WERI-Rb-1 (cell line): ENCODE results near the gene CCNQ.

Experiments
- DNase-seq: peaks from one replicate; pipeline ENCODE4 v3.0.0-alpha.2; 2020
- H3K27ac ChIP-seq: fragments of 250-450 bp; sonication (Bioruptor Pico); 2 replicates; pipeline ENCODE4 v1.5.1; 2020; ENCODE audit warnings: mild to moderate bottlenecking, moderate library complexity
- H3K27me3 ChIP-seq: fragments of 250-450 bp; sonication (Bioruptor Pico); 2 replicates; pipeline ENCODE4 v1.5.1; 2021; ENCODE audit warnings: mild to moderate bottlenecking, low read depth, moderate library complexity; ENCODE audit not compliant: insufficient read depth, severe bottlenecking
- H3K36me3 ChIP-seq: fragments of 250-450 bp; sonication (Bioruptor Pico); 2 replicates; pipeline ENCODE4 v1.5.1; 2020; ENCODE audit warnings: mild to moderate bottlenecking, moderate library complexity
- H3K4me3 ChIP-seq: 2 replicates; pipeline ENCODE4 v1.5.1; 2011; ENCODE audit warnings: low read depth, mild to moderate bottlenecking, control low read depth, low read length
- H3K9me3 ChIP-seq: fragments of 250-450 bp; sonication (Bioruptor Pico); 2 replicates; pipeline ENCODE4 v1.5.1; 2021; ENCODE audit warnings: mild to moderate bottlenecking, moderate library complexity; ENCODE audit not compliant: severe bottlenecking
- TF ChIP-seq, protein P1 (sequence below): IDR thresholded peaks from 2 replicates; pipeline ENCODE4 v1.5.1; 2011; ENCODE audit warnings: low read depth, mild to moderate bottlenecking, control low read depth, inconsistent platforms, low read length

CCNQ gene

GRCh38 chrX:153546386-153546785 is 52.6 kb downstream of the CCNQ start:
- TF ChIP-seq, protein P1, sequence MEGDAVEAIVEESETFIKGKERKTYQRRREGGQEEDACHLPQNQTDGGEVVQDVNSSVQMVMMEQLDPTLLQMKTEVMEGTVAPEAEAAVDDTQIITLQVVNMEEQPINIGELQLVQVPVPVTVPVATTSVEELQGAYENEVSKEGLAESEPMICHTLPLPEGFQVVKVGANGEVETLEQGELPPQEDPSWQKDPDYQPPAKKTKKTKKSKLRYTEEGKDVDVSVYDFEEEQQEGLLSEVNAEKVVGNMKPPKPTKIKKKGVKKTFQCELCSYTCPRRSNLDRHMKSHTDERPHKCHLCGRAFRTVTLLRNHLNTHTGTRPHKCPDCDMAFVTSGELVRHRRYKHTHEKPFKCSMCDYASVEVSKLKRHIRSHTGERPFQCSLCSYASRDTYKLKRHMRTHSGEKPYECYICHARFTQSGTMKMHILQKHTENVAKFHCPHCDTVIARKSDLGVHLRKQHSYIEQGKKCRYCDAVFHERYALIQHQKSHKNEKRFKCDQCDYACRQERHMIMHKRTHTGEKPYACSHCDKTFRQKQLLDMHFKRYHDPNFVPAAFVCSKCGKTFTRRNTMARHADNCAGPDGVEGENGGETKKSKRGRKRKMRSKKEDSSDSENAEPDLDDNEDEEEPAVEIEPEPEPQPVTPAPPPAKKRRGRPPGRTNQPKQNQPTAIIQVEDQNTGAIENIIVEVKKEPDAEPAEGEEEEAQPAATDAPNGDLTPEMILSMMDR = no peak
- no peak overlapping the region for H3K4me3 ChIP-seq
- H3K36me3 ChIP-seq = peaks cover 44% of the 10 kb centered on the region
- no peaks in the 10 kb centered on the region for H3K9me3 ChIP-seq
- no peak overlapping the region for H3K27ac ChIP-seq
- DNase-seq = no peak
- peaks cover 44% of the 10 kb centered on the region for H3K27me3 ChIP-seq

DNA sequence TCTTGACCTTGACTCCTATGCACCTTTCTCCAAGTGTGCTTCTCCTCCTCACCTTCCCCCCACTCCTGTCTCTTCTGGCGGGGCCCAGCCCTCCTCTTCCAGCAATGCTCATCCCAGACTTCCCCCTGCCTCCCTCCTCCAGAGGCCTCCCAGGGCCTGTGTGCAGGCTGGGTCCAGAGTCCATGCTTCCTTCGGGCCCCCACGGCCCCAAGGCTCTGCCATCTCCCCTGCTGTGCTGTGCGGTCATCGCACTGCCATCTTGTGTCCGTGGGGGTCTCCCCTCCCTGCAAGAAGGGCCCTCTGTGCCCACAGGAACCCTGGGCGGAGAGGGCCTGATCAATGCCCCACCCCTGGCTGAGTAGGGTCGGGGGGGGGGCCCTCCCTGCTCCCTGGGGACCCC is 54.2 kb downstream of the CCNQ start:
- no peak overlapping the region for H3K27ac ChIP-seq
- peaks cover 46% of the 10 kb centered on the region for H3K27me3 ChIP-seq
- no peak for DNase-seq
- H3K9me3 ChIP-seq = no peaks in the 10 kb centered on the region
- no peak overlapping the region for H3K4me3 ChIP-seq
- TF ChIP-seq, protein P1 = no peak
- H3K36me3 ChIP-seq = peaks cover 29% of the 10 kb centered on the region

DNA sequence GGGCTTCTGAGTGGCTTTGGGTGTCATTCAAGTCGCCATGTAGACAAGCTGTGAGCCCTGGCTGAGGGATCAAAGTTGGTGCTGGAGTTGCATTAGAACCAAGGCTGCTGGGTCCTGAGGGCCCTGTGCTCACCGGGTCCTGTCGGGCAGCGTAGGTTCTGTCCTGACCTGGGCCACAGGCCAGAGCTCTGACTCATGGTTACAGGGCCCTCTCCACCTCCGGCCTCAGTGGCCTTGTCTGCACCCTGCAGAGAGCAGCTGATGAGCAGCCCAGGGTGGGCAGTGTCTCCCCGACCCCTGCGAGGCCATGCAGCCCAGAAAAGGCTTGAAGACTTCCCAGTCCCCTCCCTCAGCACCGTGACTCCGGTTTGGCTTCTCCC is 59.0 kb downstream of the CCNQ start:
- peaks cover 41% of the 10 kb centered on the region for H3K27me3 ChIP-seq
- H3K27ac ChIP-seq = no peak overlapping the region
- peaks cover 30% of the 10 kb centered on the region for H3K36me3 ChIP-seq
- no peaks in the 10 kb centered on the region for H3K9me3 ChIP-seq
- TF ChIP-seq, protein P1 = no peak
- no peak for DNase-seq
- no peak overlapping the region for H3K4me3 ChIP-seq

DNA sequence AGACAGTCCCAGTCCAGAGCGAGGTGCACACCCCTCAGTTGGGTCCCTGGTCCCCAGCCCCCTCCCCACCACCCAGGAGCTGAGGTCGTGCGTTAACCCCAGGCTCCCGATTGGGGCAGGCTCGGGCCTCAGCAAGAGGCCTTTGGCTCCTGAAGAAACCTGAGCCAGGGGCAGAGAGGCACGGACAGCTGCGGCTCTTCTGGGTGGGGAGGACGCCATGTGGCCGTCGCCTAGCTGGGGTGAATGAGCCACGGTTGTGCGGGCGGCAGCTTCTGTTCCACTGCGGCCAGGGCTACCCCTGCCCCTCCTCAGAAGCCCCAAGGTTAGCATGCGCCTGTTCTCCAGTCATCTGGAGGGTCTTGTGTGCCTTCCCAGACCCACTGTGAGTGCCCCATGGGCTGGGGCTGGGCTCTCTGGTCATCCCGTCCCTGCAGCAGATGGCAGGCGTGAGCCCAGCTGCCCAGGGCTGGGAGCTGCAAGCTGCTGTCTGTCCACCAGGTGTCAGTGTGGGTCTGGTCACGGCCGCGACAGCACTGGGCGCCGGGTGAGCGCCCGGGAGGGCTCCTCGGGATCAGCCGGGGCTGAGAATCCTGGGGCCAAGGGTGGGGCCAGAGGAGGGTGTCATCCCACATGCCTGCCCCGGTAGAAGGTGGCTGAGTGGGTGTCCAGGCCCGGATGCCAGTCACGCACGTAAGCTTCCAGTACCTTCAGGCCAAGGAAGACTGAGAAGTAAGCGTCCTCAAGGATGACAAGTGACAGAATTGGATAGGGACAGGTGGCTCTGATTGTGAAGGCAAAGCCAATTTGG is 59.6 kb downstream of the CCNQ start:
- H3K4me3 ChIP-seq = no peak overlapping the region
- peaks cover 39% of the 10 kb centered on the region for H3K27me3 ChIP-seq
- peak overlapping the region; percentile 76 for H3K27ac ChIP-seq
- peak; percentile 92 for DNase-seq
- H3K36me3 ChIP-seq = peaks cover 30% of the 10 kb centered on the region
- TF ChIP-seq, protein P1 = peak; percentile 99
- H3K9me3 ChIP-seq = no peaks in the 10 kb centered on the region

DNA sequence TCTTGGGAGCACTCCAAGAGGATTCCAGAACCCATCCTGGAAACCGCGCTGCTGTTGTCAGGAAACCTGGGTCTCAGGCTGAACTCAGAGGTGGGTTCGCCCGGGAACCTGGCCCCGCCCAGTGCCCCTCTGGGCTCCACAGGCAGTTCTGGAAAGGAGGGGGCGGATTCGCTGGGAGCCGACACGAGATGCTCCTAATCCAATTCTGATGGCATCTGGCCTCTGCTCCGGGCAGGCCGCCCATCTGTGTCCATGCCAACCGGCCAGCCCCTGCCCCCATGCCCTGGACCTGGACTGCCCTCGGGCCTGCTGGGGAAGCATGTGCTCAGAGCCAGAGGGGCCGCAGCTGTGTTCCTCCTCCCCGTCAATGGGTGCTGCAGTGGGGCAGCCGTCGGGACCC is 60.5 kb downstream of the CCNQ start:
- H3K27me3 ChIP-seq = peaks cover 37% of the 10 kb centered on the region
- TF ChIP-seq, protein P1 = no peak
- H3K4me3 ChIP-seq = no peak overlapping the region
- H3K9me3 ChIP-seq = no peaks in the 10 kb centered on the region
- peaks cover 28% of the 10 kb centered on the region for H3K36me3 ChIP-seq
- no peak for DNase-seq
- peak overlapping the region; percentile 76 for H3K27ac ChIP-seq
